Inferior parietal cortex (tissue), 1 donor: Measurements from ENCODE around the gene BFAR.
"Not testable (repeated sequence)": the region's sequence is repeated elsewhere in the genome, so short reads cannot be mapped to it uniquely, and the experiment has no call there.

ENCODE experiments used
- DNase-seq: peaks from one replicate; pipeline ENCODE4 v3.0.0-alpha.2; 2016; ENCODE audit errors: extremely low spot score

The BFAR gene

GRCh38 chr16:14632693-14633569 is at the start of gene BFAR:
Gene BFAR (plus strand): TSS chr16:14632951. CDS start chr16:14644347, 11,396 bp downstream.
- peak; percentile 97 for DNase-seq

DNA sequence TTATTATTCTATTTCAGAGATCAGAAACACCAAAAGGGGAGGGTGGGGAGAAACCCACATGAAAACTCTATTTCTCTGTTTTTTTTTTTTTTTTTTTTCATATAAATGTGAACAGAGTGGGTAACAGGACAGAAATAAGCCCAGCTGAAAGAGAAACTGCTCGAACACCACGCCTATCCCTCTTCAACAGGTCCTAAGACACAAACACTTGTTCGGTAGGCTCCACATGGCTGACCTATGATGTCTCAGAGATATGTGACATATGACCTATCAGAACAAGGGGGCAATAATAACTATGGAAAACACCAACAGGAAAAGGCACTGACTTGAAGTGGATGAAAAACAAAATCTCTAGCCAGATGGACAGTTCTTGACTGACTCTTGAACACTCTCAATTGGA is 47.5 kb upstream of the BFAR start:
- no peak for DNase-seq

DNA sequence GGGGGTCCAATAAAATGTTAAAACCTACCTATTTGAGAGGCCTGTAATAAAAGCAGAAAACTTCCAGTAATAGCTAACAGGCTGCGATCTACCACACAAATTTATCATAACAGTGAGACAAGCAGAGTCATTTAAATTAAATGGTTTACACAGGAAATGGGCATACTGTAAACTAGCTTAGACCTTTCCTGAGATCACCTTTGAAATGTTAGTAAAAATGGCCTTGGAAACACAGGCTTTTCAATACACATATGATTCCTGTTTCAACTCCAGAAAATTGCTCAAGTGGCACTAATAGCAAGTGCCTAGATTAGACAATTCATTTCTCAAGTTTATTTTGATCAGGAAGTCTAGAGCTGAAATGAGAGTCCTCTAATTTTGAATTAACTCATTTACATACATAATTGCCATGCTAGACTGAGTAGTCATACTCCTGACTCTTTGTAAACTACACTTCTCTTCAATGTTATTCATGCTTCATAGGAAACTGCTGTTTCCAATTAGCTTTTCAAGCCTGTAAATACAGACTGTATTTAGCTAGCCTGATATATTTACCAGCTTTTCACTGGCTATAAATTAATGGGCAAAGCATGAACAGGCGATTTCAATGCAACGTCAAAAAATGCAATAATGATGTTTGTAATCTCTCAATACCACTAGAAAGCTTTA is 46.0 kb upstream of the BFAR start:
- DNase-seq = no peak

GRCh38 chr16:14600164-14600563 is 32.6 kb upstream of the BFAR start:
- DNase-seq = peak; percentile 32

DNA sequence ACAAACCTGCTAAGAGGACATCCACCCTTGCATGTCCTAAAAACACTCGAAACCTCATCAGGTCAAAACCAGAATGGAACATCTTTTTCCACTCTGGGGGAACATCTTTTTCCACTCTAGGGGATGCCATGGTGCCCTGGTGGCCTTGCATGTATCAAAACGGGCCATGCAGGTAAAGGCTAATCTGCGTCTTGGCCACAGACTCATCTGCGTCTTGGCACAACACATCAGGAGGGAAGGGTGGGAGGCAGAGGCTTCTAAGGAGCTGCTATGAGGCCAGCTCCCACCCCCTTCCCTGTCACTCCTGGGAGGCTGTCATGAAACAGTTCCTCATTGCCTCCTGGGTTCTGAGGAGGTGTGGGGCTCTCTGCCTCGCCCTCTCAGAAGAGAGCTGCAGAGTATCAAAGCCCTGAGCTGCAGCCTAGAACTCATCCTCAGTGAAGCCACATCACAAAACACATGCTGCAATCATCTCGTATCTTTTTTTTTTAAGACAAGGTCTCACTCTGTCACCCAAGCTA is 30.2 kb upstream of the BFAR start:
- DNase-seq = no peak

DNA sequence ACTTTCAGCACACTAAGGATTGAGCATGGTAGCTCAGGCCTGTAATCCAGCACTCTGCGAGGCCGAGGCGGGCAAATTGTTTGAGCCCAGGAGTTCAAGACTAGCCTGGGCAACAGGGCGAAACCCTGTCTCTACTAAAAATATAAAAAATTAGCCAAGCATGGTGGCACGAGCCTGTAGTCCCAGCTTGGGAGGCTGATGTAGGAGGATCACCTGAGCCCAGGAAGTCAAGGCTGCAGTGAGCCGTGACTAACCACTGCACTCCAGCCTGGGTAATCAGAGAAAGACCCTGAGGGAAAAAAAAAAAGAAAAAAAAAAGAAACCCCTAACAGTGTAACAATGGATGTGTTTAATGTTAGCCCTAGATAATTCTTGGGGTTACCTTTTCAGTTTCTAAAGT is 26.6 kb upstream of the BFAR start:
- no peak for DNase-seq

GRCh38 chr16:14608111-14608566 is 24.6 kb upstream of the BFAR start:
- no peak for DNase-seq

DNA sequence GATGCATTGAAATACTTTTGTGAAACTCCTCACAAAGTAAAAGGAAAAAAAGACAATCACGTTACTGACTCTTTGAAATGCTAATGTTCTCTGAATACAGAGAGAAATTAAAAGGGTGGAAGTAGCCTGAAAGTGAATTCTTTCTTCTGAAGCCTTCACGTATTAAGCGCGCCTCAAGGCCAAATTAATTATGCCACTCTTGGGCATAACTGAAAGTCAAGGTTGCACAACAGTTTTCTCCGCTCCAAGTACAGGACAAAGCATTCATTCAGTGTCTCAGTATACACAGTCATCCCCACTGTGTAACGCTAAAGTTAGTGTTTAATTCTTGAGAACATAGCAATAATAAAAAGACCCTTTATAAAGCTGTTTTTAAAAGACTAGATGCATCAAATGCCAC is 24.1 kb upstream of the BFAR start:
- DNase-seq = no peak

DNA sequence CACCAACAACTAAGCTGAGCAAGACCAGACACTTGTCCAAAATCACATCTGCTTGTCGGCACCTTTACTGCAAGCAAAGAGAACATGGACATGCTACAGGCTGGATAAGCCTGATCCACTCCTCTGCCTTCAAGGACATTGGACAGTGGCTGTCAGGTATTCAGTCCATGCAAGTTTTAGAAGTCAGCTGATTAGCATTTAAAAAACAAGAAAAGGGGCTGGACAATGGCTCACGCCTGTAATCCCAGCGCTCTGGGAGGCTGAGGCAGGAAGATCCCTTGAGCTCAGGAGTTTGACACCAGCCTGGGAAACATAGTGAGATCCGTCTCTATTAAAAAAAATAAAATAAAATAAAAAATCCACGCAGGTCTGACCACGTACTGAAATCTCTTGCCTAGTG is 23.0 kb upstream of the BFAR start:
- DNase-seq = no peak

- DNase-seq = no peak
Observed at GRCh38 chr16:14611660-14612059, 21.1 kb upstream of the BFAR start.

DNA sequence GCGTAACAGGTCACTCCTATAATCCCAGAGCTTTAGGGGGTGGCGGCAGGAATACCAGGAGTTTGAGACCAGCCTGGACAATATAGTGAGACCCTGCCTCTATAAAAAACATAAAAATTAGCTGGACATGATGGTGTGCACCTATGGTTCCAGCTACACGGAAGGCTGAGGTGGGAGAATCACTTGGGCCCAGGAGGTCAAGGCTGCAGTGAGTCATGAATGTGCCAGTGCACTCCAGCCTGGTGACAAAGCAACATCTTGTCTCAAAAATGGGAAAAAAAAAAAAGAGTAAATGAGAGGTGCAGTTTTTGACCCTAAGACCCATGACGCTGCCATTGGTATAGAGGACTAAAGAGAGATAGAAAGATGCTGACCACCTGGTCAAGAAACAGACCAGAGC is 18.8 kb upstream of the BFAR start:
- no peak for DNase-seq

- no peak for DNase-seq
Observed at GRCh38 chr16:14616280-14616679, 16.5 kb upstream of the BFAR start.

DNA sequence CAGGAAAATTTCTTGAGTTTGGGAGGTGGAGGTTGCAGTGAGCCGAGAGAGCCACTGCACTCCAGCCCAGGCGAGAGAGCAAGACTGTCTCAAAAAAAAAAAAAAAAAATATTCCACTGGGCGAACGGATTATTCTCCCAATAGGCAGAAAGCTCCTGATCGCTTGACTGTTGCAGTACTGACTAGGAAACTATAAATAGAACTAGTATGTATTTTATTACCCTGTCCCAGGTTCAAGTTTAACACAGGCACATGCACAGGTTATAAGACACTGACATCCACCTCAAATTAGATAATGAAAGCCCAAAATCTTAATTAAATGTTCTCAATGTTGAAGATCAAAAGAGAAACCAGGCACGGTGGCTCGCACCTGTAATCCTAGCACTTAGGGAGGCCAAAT is 14.2 kb upstream of the BFAR start:
- no peak for DNase-seq

DNA sequence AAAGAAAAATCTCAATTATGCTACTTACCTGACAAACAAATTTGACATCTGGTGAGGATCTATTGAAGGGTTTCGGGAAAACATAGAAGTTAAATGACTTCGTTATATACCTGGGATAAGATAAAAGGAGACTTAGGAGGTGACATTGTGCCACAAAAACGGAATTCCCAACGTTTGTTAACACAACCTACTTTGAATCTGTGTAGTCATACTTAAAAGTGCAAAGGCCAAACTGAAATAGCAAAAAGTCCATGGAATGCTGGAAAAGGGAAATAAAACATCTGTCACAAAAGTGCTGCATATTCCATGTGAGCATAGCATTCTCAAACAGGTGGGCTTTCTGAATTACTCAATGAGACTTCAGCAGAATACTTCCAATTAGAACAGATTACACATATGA is 5.7 kb upstream of the BFAR start:
- DNase-seq = no peak

DNA sequence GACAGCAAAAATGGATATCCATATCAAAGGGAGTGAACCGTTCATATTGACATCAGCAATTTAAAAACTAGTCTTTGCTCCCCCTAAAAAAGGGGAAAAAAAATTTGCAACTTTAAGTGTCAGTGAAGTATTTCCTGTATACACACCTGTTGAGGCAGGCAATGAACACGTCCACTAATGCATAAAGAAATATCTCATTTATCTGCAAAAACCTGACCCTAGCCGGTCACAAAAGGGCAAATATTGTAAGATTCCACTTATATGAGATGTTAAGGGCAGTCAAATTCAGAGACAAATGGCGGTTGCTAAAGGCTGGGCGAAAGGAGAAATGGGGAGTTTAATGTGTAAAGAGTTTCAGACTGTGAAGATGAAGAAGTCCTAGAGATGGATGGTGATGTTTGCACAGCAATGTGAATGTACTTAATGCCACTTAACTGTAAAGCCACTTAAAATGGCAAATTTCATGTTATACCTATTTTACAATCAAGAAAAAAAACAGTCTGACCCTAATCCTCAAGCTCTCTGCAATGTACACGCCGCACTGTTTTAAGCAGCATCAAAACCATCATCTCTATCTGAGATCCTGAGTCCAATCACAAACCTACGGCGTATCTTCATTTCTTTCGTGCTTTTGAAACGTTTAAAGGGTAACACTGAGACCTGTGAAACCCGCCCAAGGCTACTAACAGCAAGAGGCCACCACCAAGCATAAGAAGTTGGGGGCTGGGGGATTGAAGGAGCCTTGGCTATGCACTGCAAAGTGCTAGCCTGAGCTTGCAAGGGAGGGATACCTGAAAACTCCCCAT is 3.7 kb upstream of the BFAR start:
- no peak for DNase-seq

DNA sequence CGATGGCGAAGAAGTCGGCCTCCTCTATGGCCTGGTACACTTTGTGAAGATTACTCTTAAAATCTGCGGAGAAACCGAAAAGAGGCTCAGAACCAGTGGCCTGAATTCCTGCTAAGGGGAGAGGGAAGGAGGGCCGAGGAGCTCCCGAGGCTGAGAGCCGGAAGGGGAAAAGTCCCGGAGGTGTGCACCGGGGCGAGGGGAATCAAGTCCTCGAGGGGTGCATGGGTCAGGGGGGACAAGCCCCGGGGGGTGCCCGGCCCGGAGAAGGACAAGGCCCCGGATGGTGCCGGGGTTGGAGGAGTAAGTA is 3.2 kb upstream of the BFAR start:
- DNase-seq = no peak

DNA sequence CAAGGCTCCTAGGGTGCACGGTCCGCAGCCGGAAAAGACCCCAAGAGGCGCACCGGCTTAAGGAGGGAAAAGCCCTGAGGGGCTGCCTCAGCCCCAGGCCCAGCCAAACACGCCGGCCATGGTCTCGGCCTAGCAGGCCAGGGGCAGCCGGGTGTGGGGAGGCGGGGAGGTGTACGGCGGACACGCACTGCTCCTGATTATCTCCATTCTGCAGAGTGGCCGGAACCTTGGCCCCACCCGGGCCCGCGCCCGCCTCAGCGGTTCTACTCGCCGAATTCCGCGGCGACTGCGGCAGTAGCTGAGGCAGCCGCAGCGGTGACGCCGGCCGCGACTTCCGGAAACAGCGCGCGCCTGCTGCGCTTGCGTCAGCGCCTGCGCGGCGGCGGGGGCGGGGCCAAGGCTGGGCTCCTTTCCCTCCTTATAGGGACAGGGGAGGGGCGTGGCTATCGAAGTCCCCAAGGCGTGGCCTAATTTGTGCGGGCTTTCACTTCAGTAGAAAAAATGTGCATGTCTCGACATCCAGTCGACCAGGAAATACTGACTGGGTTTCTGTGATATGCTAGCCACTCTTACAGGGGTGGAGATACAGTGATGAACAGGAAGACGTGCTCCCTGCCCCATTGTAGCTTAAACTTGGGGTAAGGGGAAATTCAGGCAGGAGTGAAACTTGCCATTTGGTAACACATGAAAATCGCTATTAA is 2.7 kb upstream of the BFAR start, which contains the start of gene PARN:
TSS of gene PARN (minus strand) at position 342 of the 701 bp plus-strand sequence. CDS start at position 207, 135 bp downstream.
- DNase-seq = peak; percentile 91

GRCh38 chr16:14630620-14631330 is 2.0 kb upstream of the BFAR start:
- DNase-seq = not testable (repeated sequence)

DNA sequence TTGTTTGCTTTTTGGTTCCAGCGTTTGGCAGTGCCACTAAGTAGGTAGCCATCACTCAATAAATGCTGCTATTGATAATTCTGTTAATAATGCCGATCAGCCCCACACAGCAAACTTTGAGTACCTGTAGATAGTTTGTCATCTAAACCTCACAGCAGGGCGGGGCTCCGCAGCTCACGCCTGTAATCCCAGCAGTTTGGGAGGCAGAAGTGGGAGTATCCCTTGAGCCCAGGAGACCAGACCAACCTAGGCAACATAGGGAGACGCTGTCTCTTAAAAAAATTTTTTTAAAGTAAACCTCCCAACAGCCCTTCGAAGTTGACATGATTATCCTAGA is 1.6 kb downstream of the BFAR start:
- no peak for DNase-seq

GRCh38 chr16:14635395-14636165 is 2.8 kb downstream of the BFAR start:
- no peak for DNase-seq
